GM12892 (cell line): ENCODE measurements around the gene TCF7.

Experiments
- DNase-seq: peaks from one replicate; pipeline ENCODE4 v3.0.0; 2011; ENCODE audit not compliant: insufficient read length
- FAIRE-seq: peaks from 2 replicates; lab custom pipeline; 2011; peaks lifted over from hg19 to GRCh38; lab: Jason Lieb, UNC
- POLR2A ChIP-seq: IDR thresholded peaks from 2 replicates; pipeline ENCODE4 v1.6.1; 2011; ENCODE audit warnings: low read depth, low read length, control low read depth
- POLR2AphosphoS5 ChIP-seq: IDR thresholded peaks from 2 replicates; pipeline ENCODE4 v1.6.1; 2011; ENCODE audit warnings: low read depth, low read length, control low read depth
- TAF1 ChIP-seq: IDR thresholded peaks from 2 replicates; pipeline ENCODE4 v1.6.1; 2011; ENCODE audit warnings: low read depth, mild to moderate bottlenecking, control low read depth, low read length, borderline replicate concordance

The TCF7 gene

DNA sequence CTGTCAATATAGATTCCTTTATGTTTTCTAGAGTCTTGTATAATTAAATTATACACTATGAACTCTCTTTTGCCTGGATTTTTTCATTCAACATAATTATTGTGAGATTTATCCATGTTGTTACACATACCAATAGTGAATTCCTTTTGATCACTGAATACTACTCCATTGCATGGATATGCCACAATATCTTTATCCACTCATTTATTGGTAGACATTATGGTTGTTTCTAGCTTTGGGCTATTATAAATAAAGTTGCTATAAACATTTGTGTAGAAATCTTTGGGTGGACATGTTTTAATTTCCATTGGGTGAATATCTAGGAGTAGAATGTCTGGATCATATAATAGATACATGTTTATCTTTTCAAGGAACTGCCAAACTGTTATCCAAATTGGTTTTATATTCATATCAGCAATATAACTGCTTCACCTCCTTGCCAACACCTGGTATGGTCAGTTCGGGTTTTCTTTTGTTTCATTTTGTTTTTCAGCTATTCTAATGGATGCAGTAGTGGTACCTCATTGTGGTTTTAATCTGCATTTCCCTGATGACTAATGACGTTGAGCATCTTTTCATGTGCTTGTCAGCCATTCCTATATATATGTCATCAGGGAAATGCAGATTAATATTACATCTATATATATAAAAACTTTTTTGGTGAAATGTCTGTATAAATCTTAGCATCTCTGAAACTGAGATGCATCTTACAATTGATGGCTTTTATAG lies 32.1 kb upstream of the TCF7 start:
- no peak for DNase-seq
- TF ChIP-seq POLR2A = no peak
- TF ChIP-seq POLR2AphosphoS5 = no peak
- TF ChIP-seq TAF1 = no peak
- no peak for FAIRE-seq

DNA sequence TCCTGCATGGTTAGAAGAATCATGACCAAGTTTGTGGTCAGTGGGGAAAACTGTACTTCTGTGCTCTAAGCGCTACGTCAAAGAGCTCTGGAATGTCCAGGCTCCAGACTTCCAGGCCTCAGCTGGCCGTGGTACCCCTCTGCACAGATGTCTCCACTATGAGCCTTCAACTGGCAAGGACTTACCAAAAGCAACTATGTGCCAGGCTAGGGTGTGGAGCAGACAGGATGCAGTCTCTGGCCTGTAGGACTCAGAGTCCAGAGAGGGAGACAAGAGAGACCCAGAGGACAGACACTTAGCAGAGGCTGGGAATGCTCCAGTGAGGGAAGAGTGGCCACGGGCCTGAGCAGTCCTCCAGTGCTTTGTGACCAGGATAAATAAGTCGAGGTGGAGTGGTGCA lies 31.0 kb upstream of the TCF7 start:
- FAIRE-seq (no peak), DNase-seq (no peak)
- TF ChIP-seq TAF1 (no peak), POLR2AphosphoS5 (no peak), POLR2A (no peak)

- no peak for FAIRE-seq
Observed at GRCh38 chr5:134084022-134084565, 30.4 kb upstream of the TCF7 start.

GRCh38 chr5:134084570-134084969 lies 29.9 kb upstream of the TCF7 start:
- DNase-seq (no peak), FAIRE-seq (no peak)
- TF ChIP-seq POLR2A (no peak), POLR2AphosphoS5 (no peak), TAF1 (no peak)

More at GRCh38 chr5:134084022-134084565, 30.4 kb upstream of the TCF7 start:
- TF ChIP-seq POLR2AphosphoS5 (no peak), POLR2A (no peak), TAF1 (no peak)
- no peak for DNase-seq

- DNase-seq (no peak), FAIRE-seq (no peak)
- TF ChIP-seq POLR2AphosphoS5 (no peak), TAF1 (no peak), POLR2A (no peak)
Observed at GRCh38 chr5:134085411-134085810, 29.1 kb upstream of the TCF7 start.

- TF ChIP-seq POLR2AphosphoS5 = no peak
- no peak for TF ChIP-seq TAF1
- no peak for TF ChIP-seq POLR2A
- no peak for FAIRE-seq
- no peak for DNase-seq
Observed at GRCh38 chr5:134086225-134086942, 28.1 kb upstream of the TCF7 start.

DNA sequence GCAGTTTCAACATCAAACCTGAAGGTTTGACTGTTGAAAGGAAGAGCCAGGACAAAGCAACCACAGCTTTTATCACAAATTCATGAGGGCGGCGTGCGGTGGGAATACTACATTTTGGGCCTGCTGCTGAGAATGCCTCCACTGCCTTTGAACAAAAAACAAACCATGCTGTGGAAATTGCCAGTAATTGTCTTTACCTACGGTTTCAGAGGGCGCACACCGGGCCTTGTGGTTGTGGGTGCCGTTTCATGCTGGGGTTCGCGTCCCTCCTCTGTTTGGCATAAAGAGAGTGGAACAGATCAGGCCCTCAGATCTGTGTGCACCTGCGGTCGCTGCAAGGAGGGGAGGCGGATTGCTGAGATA lies 27.6 kb upstream of the TCF7 start:
- DNase-seq = no peak
- no peak for TF ChIP-seq POLR2A
- TF ChIP-seq TAF1 = no peak
- TF ChIP-seq POLR2AphosphoS5 = no peak
- no peak for FAIRE-seq

GRCh38 chr5:134088291-134088690 lies 26.2 kb upstream of the TCF7 start:
- FAIRE-seq (no peak), DNase-seq (no peak)
- TF ChIP-seq POLR2A (no peak), TAF1 (no peak), POLR2AphosphoS5 (no peak)

DNA sequence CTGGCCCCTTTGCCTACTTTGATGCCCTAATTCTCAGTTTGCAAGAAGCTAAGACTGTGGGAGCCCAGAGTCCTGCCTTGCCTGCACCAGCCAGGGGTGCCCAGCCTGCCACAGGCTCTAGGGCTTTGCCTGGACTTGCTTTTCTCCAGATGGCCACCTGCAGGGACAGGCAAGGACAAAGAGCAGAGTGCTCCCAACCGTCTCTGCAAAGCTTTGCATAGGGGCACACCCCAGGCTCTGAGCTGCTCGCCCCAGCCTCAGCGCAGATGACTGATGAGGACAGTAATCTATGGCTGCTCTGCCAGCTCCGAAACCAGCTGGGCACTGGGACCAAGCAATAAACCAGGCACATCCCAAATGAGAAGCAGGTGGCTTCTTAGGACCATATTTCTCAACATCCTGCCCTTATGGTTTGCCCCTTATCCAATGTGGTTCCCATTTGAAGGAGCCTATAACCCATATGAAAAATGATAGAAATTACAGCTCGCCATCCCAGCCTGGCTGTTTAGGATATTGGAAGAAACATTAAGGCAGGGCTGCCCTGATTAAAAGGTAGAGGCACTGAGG lies 25.4 kb upstream of the TCF7 start:
- DNase-seq (no peak), FAIRE-seq (no peak)
- no peak for TF ChIP-seq POLR2AphosphoS5
- TF ChIP-seq TAF1 = no peak
- no peak for TF ChIP-seq POLR2A

DNA sequence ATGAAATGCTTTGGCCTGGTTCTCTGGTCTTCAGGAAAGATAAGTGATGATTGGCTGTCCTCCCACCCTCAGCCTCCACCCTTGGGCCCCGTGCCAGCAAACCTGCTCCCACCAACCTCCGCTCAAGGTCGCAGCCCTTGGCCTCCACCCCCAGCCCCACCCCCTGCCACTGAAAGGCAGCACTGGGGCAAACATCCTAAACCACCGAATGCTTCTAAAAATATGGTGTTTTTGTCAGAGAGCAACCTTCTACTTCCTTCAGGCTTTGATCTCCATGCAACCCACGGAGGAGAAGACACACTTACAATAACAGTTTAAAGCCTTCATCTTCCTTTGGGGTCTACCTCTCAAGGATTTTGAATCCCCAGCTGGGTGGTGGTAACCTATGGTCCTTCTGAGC lies 24.0 kb upstream of the TCF7 start:
- DNase-seq (no peak), FAIRE-seq (no peak)
- TF ChIP-seq TAF1 = no peak
- no peak for TF ChIP-seq POLR2AphosphoS5
- no peak for TF ChIP-seq POLR2A

DNA sequence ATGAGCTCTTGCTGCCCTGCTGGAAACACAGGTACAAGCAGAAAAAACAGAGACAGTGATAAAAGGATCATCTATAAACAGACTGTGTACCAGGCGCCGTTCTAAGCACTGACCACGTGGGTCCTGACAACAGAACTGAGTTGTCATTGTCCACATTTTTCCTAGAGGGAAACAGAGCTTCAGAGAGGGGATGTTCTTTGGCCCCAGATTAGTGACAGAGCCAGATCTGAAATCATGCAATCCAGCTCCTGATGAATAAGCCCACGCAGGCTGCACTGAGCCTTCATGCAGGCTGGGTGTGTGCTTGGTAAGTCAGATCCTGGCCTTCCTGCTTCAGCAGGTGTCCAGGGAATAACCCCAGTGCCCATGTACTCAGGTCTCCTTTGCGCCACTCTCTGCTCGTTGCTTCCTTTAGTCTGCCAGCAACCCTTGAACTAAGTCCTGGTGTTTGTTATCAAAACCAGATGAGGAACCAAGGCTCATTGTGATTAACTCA lies 22.8 kb upstream of the TCF7 start:
- TF ChIP-seq TAF1 (no peak), POLR2AphosphoS5 (no peak), POLR2A (no peak)
- no peak for FAIRE-seq
- no peak for DNase-seq

GRCh38 chr5:134092875-134093274 lies 21.6 kb upstream of the TCF7 start:
- FAIRE-seq = no peak
- no peak for TF ChIP-seq POLR2A
- DNase-seq = no peak
